ENCODE data around the gene NKPD1.

Gene NKPD1

GRCh38 chr19:45153339-45154063 is 7.3 kb downstream of the NKPD1 start:
- peak; percentile 65 for DNase-seq (ENCODE audit: low read depth)

- DNase-seq (ENCODE audit: low read depth) = peak; percentile 66
Observed at GRCh38 chr19:45152504-45153338, 8.1 kb downstream of the NKPD1 start.

GRCh38 chr19:45151821-45152503 is 8.8 kb downstream of the NKPD1 start:
- no peak for DNase-seq (ENCODE audit: low read depth)

- DNase-seq (ENCODE audit: low read depth) = no peak
Observed at GRCh38 chr19:45151320-45151719, 9.5 kb downstream of the NKPD1 start.

- DNase-seq (ENCODE audit: low read depth) = no peak
Observed at GRCh38 chr19:45150751-45151281, 10.0 kb downstream of the NKPD1 start.

GRCh38 chr19:45150180-45150579 is 10.6 kb downstream of the NKPD1 start:
- no peak for DNase-seq (ENCODE audit: low read depth)

- DNase-seq (ENCODE audit: low read depth) = no peak
Observed at GRCh38 chr19:45149129-45149528, 11.7 kb downstream of the NKPD1 start.

- DNase-seq (ENCODE audit: low read depth) = no peak
Observed at GRCh38 chr19:45147835-45148676, 12.7 kb downstream of the NKPD1 start.

GRCh38 chr19:45146741-45147205 is 14.0 kb downstream of the NKPD1 start:
- no peak for DNase-seq (ENCODE audit: low read depth)

- DNase-seq (ENCODE audit: low read depth) = no peak
Observed at GRCh38 chr19:45146251-45146650, 14.5 kb downstream of the NKPD1 start.

- no peak for DNase-seq (ENCODE audit: low read depth)
Observed at GRCh38 chr19:45145270-45146189, 15.3 kb downstream of the NKPD1 start.

GRCh38 chr19:45144431-45145269 is 16.1 kb downstream of the NKPD1 start:
- DNase-seq (ENCODE audit: low read depth) = no peak

GRCh38 chr19:45142726-45143110 is 18.1 kb downstream of the NKPD1 start:
- DNase-seq (ENCODE audit: low read depth) = no peak

- DNase-seq (ENCODE audit: low read depth) = no peak
Observed at GRCh38 chr19:45142016-45142725, 18.6 kb downstream of the NKPD1 start.

GRCh38 chr19:45141203-45141900 is 19.4 kb downstream of the NKPD1 start:
- no peak for DNase-seq (ENCODE audit: low read depth)

GRCh38 chr19:45140533-45140932 is 20.2 kb downstream of the NKPD1 start:
- no peak for DNase-seq (ENCODE audit: low read depth)

GRCh38 chr19:45140144-45140503 is 20.7 kb downstream of the NKPD1 start:
- DNase-seq (ENCODE audit: low read depth) = no peak
